Hypothalamus (tissue), 51 donors: ENCODE measurements around the gene MAPK7.

Experiments
- DNase-seq, 51 donors: peaks; one replicate each; lab custom pipeline; 2025; lab: John Stamatoyannopoulos, UW

MAPK7 gene

GRCh38 chr17:19414396-19415280, 36.3 kb downstream of the MAPK7 start:
- no peak for DNase-seq

- DNase-seq = no peak
These were observed 37.0 kb downstream of the MAPK7 start for GRCh38 chr17:19415311-19415710.

GRCh38 chr17:19415806-19416775, 37.8 kb downstream of the MAPK7 start:
- no peak for DNase-seq

- DNase-seq = no peak
These were observed 39.3 kb downstream of the MAPK7 start for GRCh38 chr17:19417611-19418010.

- no peak for DNase-seq
These were observed 40.1 kb downstream of the MAPK7 start for GRCh38 chr17:19418251-19418992.

- no peak for DNase-seq
These were observed 42.9 kb downstream of the MAPK7 start for GRCh38 chr17:19421219-19421618.

GRCh38 chr17:19421926-19422325, 43.6 kb downstream of the MAPK7 start:
- no peak for DNase-seq

GRCh38 chr17:19424934-19425868, 46.9 kb downstream of the MAPK7 start:
- no peak for DNase-seq

GRCh38 chr17:19426631-19427030, 48.3 kb downstream of the MAPK7 start:
- DNase-seq = no peak

GRCh38 chr17:19431691-19432090, 53.4 kb downstream of the MAPK7 start:
- DNase-seq = no peak
